Stimulated activated CD8-positive, alpha-beta memory T cell treated with anti-CD3 and anti-CD28 coated beads, Interleukin-2, amount 100 ng/mL, for 48 hours (primary cell): ENCODE measurements around the gene SLC35E3.
"Not testable (repeated sequence)": the region's sequence is repeated elsewhere in the genome, so short reads cannot be mapped to it uniquely, and the experiment has no call there.

Experiments used
- DNase-seq, 2 donors: peaks; one replicate each; pipeline ENCODE4 v3.0.0-alpha.2; 2020; ENCODE audit warnings: low read depth in 2 of 2

SLC35E3 gene

GRCh38 chr12:68813242-68813593 is 67.2 kb downstream of the SLC35E3 start:
- no peak for DNase-seq

- DNase-seq: no peak
These were observed 68.7 kb downstream of the SLC35E3 start for GRCh38 chr12:68814490-68815231.

- DNase-seq: no peak
These were observed 69.4 kb downstream of the SLC35E3 start for GRCh38 chr12:68815232-68815927.

- no peak for DNase-seq
These were observed 70.2 kb downstream of the SLC35E3 start for GRCh38 chr12:68815928-68816800.

- not testable (repeated sequence) for DNase-seq
These were observed 73.5 kb downstream of the SLC35E3 start for GRCh38 chr12:68819481-68819880.

- no peak for DNase-seq
These were observed 75.6 kb downstream of the SLC35E3 start for GRCh38 chr12:68821357-68822188.

- no peak for DNase-seq
These were observed 77.7 kb downstream of the SLC35E3 start for GRCh38 chr12:68823696-68824095.

- DNase-seq: no peak
These were observed 78.2 kb downstream of the SLC35E3 start for GRCh38 chr12:68824131-68824530.

- DNase-seq: no peak
These were observed 78.7 kb downstream of the SLC35E3 start for GRCh38 chr12:68824597-68825250.

- DNase-seq: no peak
These were observed 79.7 kb downstream of the SLC35E3 start for GRCh38 chr12:68825569-68826217.

DNA sequence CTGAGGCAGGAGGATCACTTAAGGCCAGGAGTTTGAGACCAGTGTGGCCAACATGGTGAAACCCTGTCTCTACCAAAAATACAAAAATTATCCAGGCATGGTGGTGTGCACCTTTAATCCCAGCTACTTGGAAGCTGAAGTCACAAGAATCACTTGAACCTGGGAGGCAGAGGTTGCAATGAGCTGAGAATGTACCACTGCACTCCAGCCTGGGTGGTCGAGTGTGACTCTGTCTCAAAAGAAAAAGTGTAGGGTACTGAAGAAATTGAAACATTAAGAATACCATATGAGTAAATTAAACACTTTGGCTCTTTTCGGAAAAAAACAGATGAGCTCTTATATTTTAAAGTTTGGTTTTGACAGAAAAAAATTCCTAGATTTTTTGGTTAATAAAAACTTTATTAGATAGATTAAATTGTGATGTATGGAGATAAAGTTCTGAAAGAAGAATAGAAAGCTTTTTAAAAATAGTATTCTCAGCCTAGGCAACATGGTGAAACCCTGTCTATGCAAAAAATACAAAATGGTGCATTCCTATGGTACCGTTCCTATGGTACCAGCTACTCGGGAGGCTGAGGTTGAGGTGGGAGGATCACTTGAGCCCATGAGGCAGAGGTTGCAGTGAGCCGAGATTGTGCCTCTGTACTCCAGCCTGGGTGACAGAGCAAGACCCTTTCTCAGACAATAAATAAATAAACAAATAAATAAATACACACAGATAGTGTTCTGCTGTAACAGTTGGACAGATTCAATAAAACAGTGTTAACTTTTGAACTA is 82.1 kb downstream of the SLC35E3 start:
- no peak for DNase-seq

- DNase-seq: no peak
These were observed 82.7 kb downstream of the SLC35E3 start for GRCh38 chr12:68828672-68829068.
